HepG2 (cell line): Measurements from ENCODE around the gene ZFYVE28. TPM values are rescaled to one million over a fixed set of nuclear protein-coding genes. Genes with fewer than 3 reads are reported as not detected.

Source experiments
- ATAC-seq: fragments of 200-7000 bp; cut with Tn5 transposase; 3 replicates; pipeline ENCODE4 v1.9.1; 2020; ENCODE audit warnings: mild to moderate bottlenecking, moderate library complexity
- BruUV-seq: library from RNA; stranded (reverse); fragments of 400-500 nt; replicated peaks from 2 replicates; lab custom pipeline; 2021; lab: Mats Ljungman, UMichigan
- CTCF ChIA-PET: fragments of 300-600 bp; formaldehyde crosslinking; extraction: SDS; loops from one replicate; lab custom pipeline; 2021; ENCODE audit warnings: low total read pairs, inconsistent platforms, low intra/inter-chr PET ratio; lab: Yijun Ruan, JAX
- POLR2A ChIA-PET: fragments of 350-600 bp; sonication (Branson Sonifier 250); formaldehyde crosslinking; loops from one replicate; lab custom pipeline; 2020; ENCODE audit warnings: antibody characterized with exemption, inconsistent platforms; lab: Yijun Ruan, JAX
- DNase-seq: peaks from one replicate; pipeline ENCODE4 v3.0.0-alpha.2; 2015; ENCODE audit warnings: low spot score
- FAIRE-seq: peaks from 3 replicates; lab custom pipeline; 2011; peaks lifted over from hg19 to GRCh38; lab: Jason Lieb, UNC
- H2AFZ ChIP-seq: one replicate; pipeline ENCODE4 v1.6.1; 2011; ENCODE audit warnings: low read length, inconsistent platforms
- H3K27ac ChIP-seq: fragments of 300-600 bp; 3 replicates; pipeline ENCODE4 v1.8.0; 2011; ENCODE audit warnings: mixed run types, mild to moderate bottlenecking, mixed read lengths, low read length, inconsistent platforms; ENCODE audit not compliant: insufficient read depth; ENCODE audit errors: extremely low read length
- H3K27me3 ChIP-seq, 2 experiments: fragments of 200-600 bp in 1 of 2; 2 replicates in 1 of 2; 3 replicates in 1 of 2; pipeline versions ENCODE4 v1.6.0 to v1.8.0; 2011; ENCODE audit warnings: low read length in 2 of 2, mild to moderate bottlenecking in 2 of 2, moderate library complexity in 2 of 2, inconsistent platforms in 1 of 2; ENCODE audit not compliant: insufficient read depth in 2 of 2, control insufficient read depth in 1 of 2
- H3K36me3 ChIP-seq, 2 experiments: fragments of 200-600 bp in 1 of 2; replicated peaks in 1 of 2; 2 replicates in 1 of 2; 3 replicates in 1 of 2; pipeline versions ENCODE4 v1.5.1 to v1.8.0; 2011; ENCODE audit warnings: low read length in 2 of 2, inconsistent platforms in 1 of 2; ENCODE audit not compliant: insufficient read depth in 2 of 2, control insufficient read depth in 1 of 2
- H3K4me1 ChIP-seq: 2 replicates; pipeline ENCODE4 v1.5.1; 2012; ENCODE audit warnings: low read length, inconsistent platforms; ENCODE audit not compliant: insufficient read depth
- H3K4me2 ChIP-seq: 2 replicates; pipeline ENCODE4 v1.6.0; 2011; ENCODE audit warnings: low read depth, low read length, inconsistent platforms
- H3K4me3 ChIP-seq, 3 experiments: fragments of 200-600 bp in 1 of 3; sonication (generic), shearing (Covaris generic) in 1 of 3; replicated peaks in 1 of 3; 2 replicates each; pipeline ENCODE4 v1.5.1; 2011 to 2016; ENCODE audit warnings: low read length in 3 of 3, inconsistent platforms in 2 of 3, low read depth in 2 of 3, mild to moderate bottlenecking in 2 of 3, control low read depth in 1 of 3, mixed read lengths in 1 of 3; ENCODE audit not compliant: insufficient read depth in 1 of 3
- H3K79me2 ChIP-seq: one replicate; pipeline ENCODE4 v1.6.1; 2011; ENCODE audit warnings: low read length, inconsistent platforms; ENCODE audit not compliant: insufficient read depth
- H3K9ac ChIP-seq: 2 replicates; pipeline ENCODE4 v1.6.0; 2011; ENCODE audit warnings: mild to moderate bottlenecking, low read depth, low read length, inconsistent platforms; ENCODE audit not compliant: insufficient read depth
- H3K9me3 ChIP-seq: 2 replicates; pipeline ENCODE4 v1.5.1; 2012; ENCODE audit warnings: mild to moderate bottlenecking, low read length
- H4K20me1 ChIP-seq: 2 replicates; pipeline ENCODE4 v1.6.0; 2011; ENCODE audit warnings: inconsistent platforms, mild to moderate bottlenecking, low read length, moderate library complexity; ENCODE audit not compliant: insufficient read depth
- JUND ChIP-seq: sonication (generic); formaldehyde crosslinking; IDR thresholded peaks from 2 replicates; pipeline ENCODE4 v1.8.0; 2022; ENCODE audit warnings: mild to moderate bottlenecking, missing genetic modification reagents
- SMAD1 ChIP-seq: sonication (generic); formaldehyde crosslinking; IDR thresholded peaks from 2 replicates; pipeline ENCODE4 v1.4.0; 2020; ENCODE audit warnings: missing genetic modification reagents, low read depth, mild to moderate bottlenecking, borderline replicate concordance
- ZNF121 ChIP-seq: sonication (generic); formaldehyde crosslinking; IDR thresholded peaks from 2 replicates; pipeline ENCODE4 v1.5.0; 2020; ENCODE audit warnings: mild to moderate bottlenecking, missing genetic modification reagents
- WGBS: methylation state at CpG from one replicate; pipeline ENCODE4 v1.1.6; 2017; ENCODE audit warnings: low lambda C conversion rate; 5-methylcytosine and 5-hydroxymethylcytosine counted together
- in situ Hi-C: cut with HindIII; loops from 2 replicates; pipeline ENCODE4 v1.10.0; 2017; ENCODE audit warnings: low pct_unique_long_range_greater_than_20kb; ENCODE audit not compliant: extremely low pct_ligation_motif_present
- intact Hi-C: fragments of 100-400 bp; cut with micrococcal nuclease; formaldehyde crosslinking; loops from one replicate; pipeline ENCODE4 v1.10.0; 2022; ENCODE audit not compliant: unreplicated experiment
- polyA plus RNA-seq, 8 experiments: library from polyadenylated mRNA; depleted of rRNA in 3 of 8; stranded (reverse) in 7 of 8; unstranded in 1 of 8; fragments of >200 nt; fragmentation: Illumina TruSeq in 4 of 8; extraction: Trizol in 4 of 8; gene quantifications; 2 replicates each; pipeline versions ENCODE4 v1.2.1 to v1.2.3, GENCODE V29; 2011 to 2016; ENCODE audit warnings: low read depth in 4 of 8, missing spikeins in 1 of 8, mixed read lengths in 1 of 8; ENCODE audit not compliant: insufficient read depth in 1 of 8
- total RNA-seq, 5 experiments: library from RNA; depleted of rRNA; stranded (reverse); fragments of >200 nt; fragmentation: Illumina TruSeq; extraction: Trizol; gene quantifications; 2 replicates each; pipeline ENCODE4 v1.2.3, GENCODE V29; 2016; ENCODE audit warnings: low read depth in 1 of 5
- TF ChIP-seq, protein P1 (sequence below), 2 experiments: sonication (generic) in 1 of 2; formaldehyde crosslinking in 1 of 2; IDR thresholded peaks; 2 replicates each; pipeline versions ENCODE4 v1.4.0 to v1.6.1; 2018 to 2020; ENCODE audit warnings: missing genetic modification reagents in 2 of 2, borderline replicate concordance in 1 of 2, low read depth in 1 of 2, mild to moderate bottlenecking in 1 of 2, missing biosample characterization in 1 of 2
- TF ChIP-seq, protein P2 (sequence below): sonication (generic); formaldehyde crosslinking; IDR thresholded peaks from 2 replicates; pipeline ENCODE4 v1.8.0; 2022; ENCODE audit warnings: mild to moderate bottlenecking, missing genetic modification reagents; ENCODE audit not compliant: insufficient replicate concordance

Gene ZFYVE28
- total and polyA plus RNA-seq, 2 of the 13 experiments (the other 11 are each of a cell fraction or from before 2014, with no cell fraction given): 0.12 to 0.22 TPM

DNA sequence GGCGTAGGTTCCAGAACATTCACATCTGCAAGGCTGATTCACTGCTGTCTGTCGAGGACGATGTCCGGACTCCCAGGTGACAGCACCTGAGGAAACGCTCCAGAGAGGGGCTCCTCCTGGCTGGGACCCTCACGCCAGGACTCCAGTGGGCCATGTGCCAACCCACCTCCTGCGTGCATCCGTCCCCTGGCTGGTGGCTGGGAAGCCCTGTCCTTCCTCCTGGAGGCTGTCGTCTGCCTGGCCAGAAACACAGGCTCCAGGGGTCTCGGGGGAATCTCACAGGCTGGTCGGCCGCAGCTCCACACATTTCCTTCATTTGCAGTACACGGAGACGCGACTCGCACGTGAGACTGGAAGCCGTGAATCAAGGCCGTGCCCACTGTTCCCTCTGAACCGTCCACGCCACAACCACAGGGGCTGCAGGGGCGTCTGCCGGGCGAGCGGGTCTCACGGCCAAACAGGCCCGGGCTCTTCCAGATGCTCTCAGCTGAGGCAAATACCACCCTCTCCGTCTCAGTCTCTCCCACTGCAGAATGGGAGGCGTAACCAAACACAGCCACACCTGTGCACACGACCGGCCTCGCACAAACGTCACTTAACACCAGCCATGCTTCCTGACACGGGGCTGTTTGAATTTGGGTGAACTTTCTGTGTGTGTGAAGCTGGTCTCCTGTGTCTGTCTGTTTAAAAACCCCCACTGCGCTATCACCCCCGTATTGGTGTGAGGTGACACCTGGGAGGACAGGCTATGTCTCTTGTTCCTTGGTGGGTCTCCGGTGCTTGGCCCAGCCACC is 117.8 kb downstream of the ZFYVE28 start (continued):
- TF ChIP-seq, protein P1, sequence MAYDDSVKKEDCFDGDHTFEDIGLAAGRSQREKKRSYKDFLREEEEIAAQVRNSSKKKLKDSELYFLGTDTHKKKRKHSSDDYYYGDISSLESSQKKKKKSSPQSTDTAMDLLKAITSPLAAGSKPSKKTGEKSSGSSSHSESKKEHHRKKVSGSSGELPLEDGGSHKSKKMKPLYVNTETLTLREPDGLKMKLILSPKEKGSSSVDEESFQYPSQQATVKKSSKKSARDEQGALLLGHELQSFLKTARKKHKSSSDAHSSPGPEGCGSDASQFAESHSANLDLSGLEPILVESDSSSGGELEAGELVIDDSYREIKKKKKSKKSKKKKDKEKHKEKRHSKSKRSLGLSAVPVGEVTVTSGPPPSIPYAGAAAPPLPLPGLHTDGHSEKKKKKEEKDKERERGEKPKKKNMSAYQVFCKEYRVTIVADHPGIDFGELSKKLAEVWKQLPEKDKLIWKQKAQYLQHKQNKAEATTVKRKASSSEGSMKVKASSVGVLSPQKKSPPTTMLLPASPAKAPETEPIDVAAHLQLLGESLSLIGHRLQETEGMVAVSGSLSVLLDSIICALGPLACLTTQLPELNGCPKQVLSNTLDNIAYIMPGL (CRISPR knock-in tag; IDR thresholded peaks at IDR 0.05; ENCODE audit: borderline replicate concordance in 1 of 2, low read depth in 1 of 2): no peak
- TF ChIP-seq SMAD1 (CRISPR knock-in tag) (no peak), JUND (no peak)

- H3K27ac ChIP-seq: no peak overlapping the region
- BruUV-seq: no TSS peak
- FAIRE-seq: no peak
- TF ChIP-seq, protein P2, sequence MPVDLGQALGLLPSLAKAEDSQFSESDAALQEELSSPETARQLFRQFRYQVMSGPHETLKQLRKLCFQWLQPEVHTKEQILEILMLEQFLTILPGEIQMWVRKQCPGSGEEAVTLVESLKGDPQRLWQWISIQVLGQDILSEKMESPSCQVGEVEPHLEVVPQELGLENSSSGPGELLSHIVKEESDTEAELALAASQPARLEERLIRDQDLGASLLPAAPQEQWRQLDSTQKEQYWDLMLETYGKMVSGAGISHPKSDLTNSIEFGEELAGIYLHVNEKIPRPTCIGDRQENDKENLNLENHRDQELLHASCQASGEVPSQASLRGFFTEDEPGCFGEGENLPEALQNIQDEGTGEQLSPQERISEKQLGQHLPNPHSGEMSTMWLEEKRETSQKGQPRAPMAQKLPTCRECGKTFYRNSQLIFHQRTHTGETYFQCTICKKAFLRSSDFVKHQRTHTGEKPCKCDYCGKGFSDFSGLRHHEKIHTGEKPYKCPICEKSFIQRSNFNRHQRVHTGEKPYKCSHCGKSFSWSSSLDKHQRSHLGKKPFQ (CRISPR knock-in tag): no peak
- TF ChIP-seq ZNF121 (CRISPR knock-in tag): peak; percentile 49; the same call in 1 of the 2 replicates
- H2AFZ ChIP-seq: no peak overlapping the region
- POLR2A ChIA-PET: no interaction called here
- no peak overlapping the region for H3K9ac ChIP-seq
- DNase-seq: no peak
- in situ Hi-C loops (no loop called here), intact Hi-C loops (no loop called here)
- no peak overlapping the region for H3K4me2 ChIP-seq
- H3K9me3 ChIP-seq: no peaks in the 10 kb centered on the region
- WGBS: 27% methylated on average over 2 of the region's 2 CpGs
- no peaks in the 10 kb centered on the region for H3K79me2 ChIP-seq
- peaks cover 12 to 52% of the 10 kb centered on the region in 2 experiments; a peak in 4 of 5 replicates for H3K27me3 ChIP-seq
- CTCF ChIA-PET: no interaction called here
- H3K4me1 ChIP-seq: 0 out of 2 replicates have a peak, but pooled peaks cover 9% of the 10 kb centered on the region
- no peak overlapping the region for H3K4me3 ChIP-seq
- no peak for ATAC-seq
- no peaks in the 10 kb centered on the region for H3K36me3 ChIP-seq
- H4K20me1 ChIP-seq: no peaks in the 10 kb centered on the region
Observed at GRCh38 chr4:2299794-2300193, 118.7 kb downstream of the ZFYVE28 start.
